OCI-LY7 (cell line): ENCODE measurements around the gene PSAPL1. TPM values are rescaled to one million over a fixed set of nuclear protein-coding genes. Genes with fewer than 3 reads are reported as not detected.

Experiments
- BruUV-seq: library from RNA; stranded (reverse); fragments of 400-500 nt; replicated peaks from 2 replicates; lab custom pipeline; 2021; lab: Mats Ljungman, UMichigan
- CTCF ChIA-PET: fragments of 300-600 bp; sonication (Branson Sonifier 250); formaldehyde crosslinking; loops from one replicate; lab custom pipeline; 2022; ENCODE audit warnings: antibody characterized with exemption; ENCODE audit not compliant: unreplicated experiment; lab: Charles Lee
- POLR2A ChIA-PET: fragments of 300-600 bp; sonication (Branson Sonifier 250); formaldehyde crosslinking; loops from one replicate; lab custom pipeline; 2022; ENCODE audit warnings: antibody characterized with exemption; lab: Charles Lee
- DNase-seq: peaks from one replicate; pipeline ENCODE4 v3.0.0-alpha.2; 2015; ENCODE audit warnings: low spot score
- H2AFZ ChIP-seq: fragments of 200-600 bp; sonication (generic), shearing (Covaris generic); 2 replicates; pipeline ENCODE4 v1.6.1; 2014; ENCODE audit warnings: mild to moderate bottlenecking, antibody characterized with exemption, low read length, moderate library complexity
- H3K27ac ChIP-seq: fragments of 200-600 bp; sonication (generic); 2 replicates; pipeline ENCODE4 v1.5.1; 2014; ENCODE audit warnings: mixed run types, low read depth, mild to moderate bottlenecking, moderate library complexity, low read length, inconsistent platforms; ENCODE audit not compliant: poor library complexity, severe bottlenecking
- H3K36me3 ChIP-seq: fragments of 200-600 bp; sonication (generic); 2 replicates; pipeline ENCODE4 v1.6.1; 2014; ENCODE audit warnings: mild to moderate bottlenecking, antibody characterized with exemption, low read length, moderate library complexity, mixed read lengths; ENCODE audit not compliant: insufficient read depth
- H3K4me1 ChIP-seq: fragments of 200-600 bp; sonication (generic); 2 replicates; pipeline ENCODE4 v1.5.1; 2014; ENCODE audit warnings: mild to moderate bottlenecking, low read length; ENCODE audit not compliant: insufficient read depth, poor library complexity, severe bottlenecking
- H3K4me2 ChIP-seq: fragments of 200-600 bp; sonication (generic); 2 replicates; pipeline ENCODE4 v1.6.1; 2014; ENCODE audit warnings: mild to moderate bottlenecking, low read length
- H3K4me3 ChIP-seq: fragments of 200-600 bp; sonication (generic); 2 replicates; pipeline ENCODE4 v1.5.1; 2014; ENCODE audit warnings: mild to moderate bottlenecking, low read depth, low read length; ENCODE audit not compliant: poor library complexity, severe bottlenecking
- H3K79me2 ChIP-seq: fragments of 200-600 bp; sonication (generic); 2 replicates; pipeline ENCODE4 v1.6.1; 2016; ENCODE audit warnings: low read depth, mild to moderate bottlenecking, low read length, moderate library complexity, mixed read lengths; ENCODE audit not compliant: insufficient read depth
- H3K9me2 ChIP-seq: fragments of 200-600 bp; sonication (generic); 2 replicates; pipeline ENCODE4 v1.6.1; 2016; ENCODE audit warnings: mild to moderate bottlenecking, low read length, mixed read lengths; ENCODE audit not compliant: insufficient read depth
- H3K9me3 ChIP-seq: fragments of 200-600 bp; sonication (generic); 2 replicates; pipeline ENCODE4 v1.6.1; 2014; ENCODE audit warnings: mild to moderate bottlenecking, mixed run types, low read length, mixed read lengths
- H4K20me1 ChIP-seq: fragments of 200-600 bp; sonication (generic); 2 replicates; pipeline ENCODE4 v1.6.1; 2014; ENCODE audit warnings: mild to moderate bottlenecking, antibody characterized with exemption, low read length, moderate library complexity, mixed read lengths; ENCODE audit not compliant: insufficient read depth
- EZH2phosphoT487 ChIP-seq: fragments of 200-600 bp; sonication (generic); IDR thresholded peaks from 2 replicates; pipeline ENCODE4 v1.6.1; 2018; ENCODE audit warnings: low read depth, borderline replicate concordance, mild to moderate bottlenecking, mixed run types, antibody characterized with exemption, low read length, moderate library complexity, mixed read lengths
- intact Hi-C: fragments of 100-400 bp; cut with micrococcal nuclease; formaldehyde crosslinking; loops from one replicate; pipeline ENCODE4 v1.10.0; 2022; ENCODE audit not compliant: unreplicated experiment
- total RNA-seq, 2 experiments: library from RNA; depleted of rRNA in 1 of 2; stranded (reverse); fragments of >200 nt in 1 of 2; shearing (Covaris generic) in 1 of 2; gene quantifications; 2 replicates each; pipeline ENCODE4 v1.2.3, GENCODE V29; 2014 to 2022
- TF ChIP-seq, protein P1 (sequence below): fragments of 200-600 bp; sonication (generic); conservative IDR thresholded peaks from 2 replicates; pipeline ENCODE4 v1.5.1; 2014; ENCODE audit warnings: mild to moderate bottlenecking, antibody characterized with exemption, low read length, moderate library complexity, mixed read lengths

PSAPL1 gene
- total RNA-seq, 2 experiments from 2014 or later = not detected

DNA sequence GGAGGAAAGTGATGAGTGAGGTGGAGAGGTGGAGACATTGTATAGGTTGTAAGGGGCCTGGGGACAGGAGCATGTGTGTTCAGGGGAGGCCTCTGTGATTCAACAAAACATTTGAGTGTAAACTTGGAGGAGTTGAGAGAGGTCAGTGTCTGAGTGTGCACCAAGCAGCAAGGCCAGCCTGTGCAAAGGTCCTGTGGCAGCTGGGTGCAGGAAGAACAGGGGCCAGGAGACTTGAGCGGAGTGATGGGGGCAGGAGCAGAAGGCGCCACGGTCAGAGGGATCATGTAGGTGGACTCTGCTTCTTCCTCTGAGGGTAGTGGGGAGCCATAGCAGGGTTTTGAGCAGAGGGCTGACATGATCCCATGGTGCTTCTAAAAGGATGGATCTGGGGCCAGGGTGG, 9.6 kb upstream of the PSAPL1 start:
- intact Hi-C loops = no loop called here
- ChIA-PET CTCF (no interaction called here), POLR2A (no interaction called here)

GRCh38 chr4:7442574-7443162, 7.9 kb upstream of the PSAPL1 start:
- Histone ChIP-seq H3K4me3 (no peak overlapping the region), H4K20me1 (no peaks in the 10 kb centered on the region), H3K36me3 (no peaks in the 10 kb centered on the region), H3K79me2 (no peaks in the 10 kb centered on the region), H3K27ac (no peak overlapping the region), H3K9me3 (no peaks in the 10 kb centered on the region), H3K4me1 (no peaks in the 10 kb centered on the region), H3K9me2 (no peaks in the 10 kb centered on the region), H3K4me2 (no peak overlapping the region), H2AFZ (no peak overlapping the region)
- no peak for DNase-seq
- ChIA-PET POLR2A (no interaction called here), CTCF (interaction anchor here (0.6 kb wide), 1 partner anchor 452 kb away, joined by 4 read pairs; no protein-coding TSS in a partner anchor)
- BruUV-seq = no TSS peak
- intact Hi-C loops = no loop called here
- no peak for TF ChIP-seq EZH2phosphoT487
- TF ChIP-seq, protein P1, sequence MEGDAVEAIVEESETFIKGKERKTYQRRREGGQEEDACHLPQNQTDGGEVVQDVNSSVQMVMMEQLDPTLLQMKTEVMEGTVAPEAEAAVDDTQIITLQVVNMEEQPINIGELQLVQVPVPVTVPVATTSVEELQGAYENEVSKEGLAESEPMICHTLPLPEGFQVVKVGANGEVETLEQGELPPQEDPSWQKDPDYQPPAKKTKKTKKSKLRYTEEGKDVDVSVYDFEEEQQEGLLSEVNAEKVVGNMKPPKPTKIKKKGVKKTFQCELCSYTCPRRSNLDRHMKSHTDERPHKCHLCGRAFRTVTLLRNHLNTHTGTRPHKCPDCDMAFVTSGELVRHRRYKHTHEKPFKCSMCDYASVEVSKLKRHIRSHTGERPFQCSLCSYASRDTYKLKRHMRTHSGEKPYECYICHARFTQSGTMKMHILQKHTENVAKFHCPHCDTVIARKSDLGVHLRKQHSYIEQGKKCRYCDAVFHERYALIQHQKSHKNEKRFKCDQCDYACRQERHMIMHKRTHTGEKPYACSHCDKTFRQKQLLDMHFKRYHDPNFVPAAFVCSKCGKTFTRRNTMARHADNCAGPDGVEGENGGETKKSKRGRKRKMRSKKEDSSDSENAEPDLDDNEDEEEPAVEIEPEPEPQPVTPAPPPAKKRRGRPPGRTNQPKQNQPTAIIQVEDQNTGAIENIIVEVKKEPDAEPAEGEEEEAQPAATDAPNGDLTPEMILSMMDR = no peak

More for the DNA sequence above, 9.6 kb upstream of the PSAPL1 start:
- TF ChIP-seq EZH2phosphoT487 = no peak
- TF ChIP-seq, protein P1 = no peak
- H3K27ac ChIP-seq = no peak overlapping the region
- BruUV-seq = no TSS peak
- H4K20me1 ChIP-seq = no peaks in the 10 kb centered on the region
- DNase-seq = no peak
- H3K4me3 ChIP-seq = no peak overlapping the region
- no peaks in the 10 kb centered on the region for H3K36me3 ChIP-seq
- no peaks in the 10 kb centered on the region for H3K4me1 ChIP-seq
- H2AFZ ChIP-seq = no peak overlapping the region
- H3K9me2 ChIP-seq = no peaks in the 10 kb centered on the region
- no peak overlapping the region for H3K4me2 ChIP-seq
- no peaks in the 10 kb centered on the region for H3K79me2 ChIP-seq
- no peaks in the 10 kb centered on the region for H3K9me3 ChIP-seq

DNA sequence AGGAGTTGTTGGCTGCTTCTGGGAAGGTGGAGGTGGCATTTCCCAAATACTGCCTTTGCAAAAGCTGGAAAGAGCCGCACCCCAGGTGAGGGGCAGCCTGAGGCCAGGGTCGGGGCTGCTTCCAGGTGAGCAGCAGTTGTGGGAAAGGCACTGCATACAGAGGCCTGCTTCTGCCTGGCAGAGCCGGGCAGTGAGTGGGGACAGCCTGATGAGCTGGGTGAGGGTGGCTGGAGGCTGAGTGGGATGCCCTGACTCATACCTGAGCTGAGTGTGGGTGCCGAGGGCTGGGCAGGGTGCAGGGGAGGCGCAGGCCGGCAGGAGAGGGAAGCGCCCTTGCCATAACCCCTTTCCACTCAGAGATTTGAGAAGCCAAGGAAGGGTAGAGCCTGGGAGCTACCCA, 6.5 kb upstream of the PSAPL1 start:
- Histone ChIP-seq H3K9me2 (no peaks in the 10 kb centered on the region), H3K27ac (no peak overlapping the region), H3K79me2 (no peaks in the 10 kb centered on the region), H3K9me3 (no peaks in the 10 kb centered on the region), H2AFZ (no peak overlapping the region), H3K4me1 (no peaks in the 10 kb centered on the region), H3K4me2 (no peak overlapping the region), H3K4me3 (no peak overlapping the region), H4K20me1 (no peaks in the 10 kb centered on the region), H3K36me3 (no peaks in the 10 kb centered on the region)
- CTCF ChIA-PET = no interaction called here
- no TSS peak for BruUV-seq
- POLR2A ChIA-PET = no interaction called here
- no peak for DNase-seq
- no peak for TF ChIP-seq EZH2phosphoT487
- TF ChIP-seq, protein P1 = no peak
- intact Hi-C loops = no loop called here
